ENCODE results near the gene CLEC2D.
"Not testable (repeated sequence)": the region's sequence is repeated elsewhere in the genome, so short reads cannot be mapped to it uniquely, and the experiment has no call there.

DNA sequence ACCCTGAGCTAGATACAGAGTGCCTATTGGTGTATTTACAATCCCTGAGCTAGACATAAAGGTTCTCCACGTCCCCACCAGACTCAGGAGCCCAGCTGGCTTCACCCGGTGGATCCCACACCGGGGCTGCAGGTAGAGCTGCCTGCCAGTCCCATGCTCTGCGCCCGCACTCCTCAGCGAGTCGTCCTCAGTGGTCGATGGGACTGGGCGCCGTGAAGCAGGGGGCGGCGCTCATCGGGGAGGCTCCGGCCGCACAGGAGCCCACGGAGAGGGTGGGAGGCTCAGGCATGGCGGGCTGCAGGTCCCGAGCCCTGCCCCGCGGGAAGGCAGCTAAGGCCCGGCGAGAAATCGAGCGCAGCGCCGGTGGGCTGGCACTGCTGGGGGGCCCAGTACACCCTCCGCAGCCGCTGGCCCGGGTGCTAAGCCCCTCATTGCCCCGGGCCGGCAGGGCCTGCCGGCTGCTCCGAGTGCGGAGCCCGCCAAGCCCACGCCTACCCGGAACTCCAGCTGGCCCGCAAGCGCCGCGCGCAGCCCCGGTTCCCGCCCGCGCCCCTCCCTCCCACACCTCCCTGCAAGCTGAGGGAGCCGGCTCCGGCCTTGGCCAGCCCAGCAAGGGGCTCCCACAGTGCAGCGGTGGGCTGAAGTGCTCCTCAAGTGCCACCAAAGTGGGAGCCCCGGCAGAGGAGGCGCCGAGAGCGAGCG is 70.0 kb downstream of the CLEC2D start:
- TF ChIP-seq, protein P1, sequence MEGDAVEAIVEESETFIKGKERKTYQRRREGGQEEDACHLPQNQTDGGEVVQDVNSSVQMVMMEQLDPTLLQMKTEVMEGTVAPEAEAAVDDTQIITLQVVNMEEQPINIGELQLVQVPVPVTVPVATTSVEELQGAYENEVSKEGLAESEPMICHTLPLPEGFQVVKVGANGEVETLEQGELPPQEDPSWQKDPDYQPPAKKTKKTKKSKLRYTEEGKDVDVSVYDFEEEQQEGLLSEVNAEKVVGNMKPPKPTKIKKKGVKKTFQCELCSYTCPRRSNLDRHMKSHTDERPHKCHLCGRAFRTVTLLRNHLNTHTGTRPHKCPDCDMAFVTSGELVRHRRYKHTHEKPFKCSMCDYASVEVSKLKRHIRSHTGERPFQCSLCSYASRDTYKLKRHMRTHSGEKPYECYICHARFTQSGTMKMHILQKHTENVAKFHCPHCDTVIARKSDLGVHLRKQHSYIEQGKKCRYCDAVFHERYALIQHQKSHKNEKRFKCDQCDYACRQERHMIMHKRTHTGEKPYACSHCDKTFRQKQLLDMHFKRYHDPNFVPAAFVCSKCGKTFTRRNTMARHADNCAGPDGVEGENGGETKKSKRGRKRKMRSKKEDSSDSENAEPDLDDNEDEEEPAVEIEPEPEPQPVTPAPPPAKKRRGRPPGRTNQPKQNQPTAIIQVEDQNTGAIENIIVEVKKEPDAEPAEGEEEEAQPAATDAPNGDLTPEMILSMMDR (IDR thresholded peaks at IDR 0.05; ENCODE audit: low read depth, low read length, poor library complexity, severe bottlenecking), result not testable (repeated sequence)
- TF ChIP-seq EZH2phosphoT487 (IDR thresholded peaks at IDR 0.05; ENCODE audit: borderline replicate concordance, low read length), result not testable (repeated sequence)

Data from DOHH2 (cell line).